NCI-H2227 (cell line): ENCODE results near the gene FTSJ1.

ENCODE experiments used
- DNase-seq: peaks from one replicate; lab custom pipeline; 2025; ENCODE audit not compliant: unreplicated experiment; lab: John Stamatoyannopoulos, UW

The FTSJ1 gene

GRCh38 chrX:48470110-48470832 is 5.7 kb upstream of the FTSJ1 start, which contains the start of gene SLC38A5:
TSS of gene SLC38A5 (minus strand) at chrX:48470260. CDS start at chrX:48467924, 2,336 bp downstream.
- no peak for DNase-seq

- no peak for DNase-seq
These were observed 5.2 kb upstream of the FTSJ1 start for GRCh38 chrX:48470833-48471118.

DNA sequence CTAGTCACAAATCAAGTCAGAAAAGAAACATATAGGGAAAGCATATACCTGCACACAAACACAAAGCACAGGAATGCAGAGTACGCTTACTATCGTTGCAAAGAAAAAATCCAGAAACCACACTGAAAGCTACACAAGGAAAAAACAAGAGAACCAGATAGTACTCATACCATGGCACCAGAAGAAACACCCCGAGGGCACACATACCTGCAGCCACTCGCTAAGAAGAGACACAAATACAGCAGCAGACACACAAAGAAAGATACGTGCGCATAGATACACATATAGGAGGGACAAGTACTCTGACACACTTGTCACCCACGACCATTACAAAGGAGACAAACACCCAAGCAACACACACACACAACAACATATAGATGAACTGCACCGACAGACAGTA is 4.5 kb upstream of the FTSJ1 start:
- DNase-seq = no peak

DNA sequence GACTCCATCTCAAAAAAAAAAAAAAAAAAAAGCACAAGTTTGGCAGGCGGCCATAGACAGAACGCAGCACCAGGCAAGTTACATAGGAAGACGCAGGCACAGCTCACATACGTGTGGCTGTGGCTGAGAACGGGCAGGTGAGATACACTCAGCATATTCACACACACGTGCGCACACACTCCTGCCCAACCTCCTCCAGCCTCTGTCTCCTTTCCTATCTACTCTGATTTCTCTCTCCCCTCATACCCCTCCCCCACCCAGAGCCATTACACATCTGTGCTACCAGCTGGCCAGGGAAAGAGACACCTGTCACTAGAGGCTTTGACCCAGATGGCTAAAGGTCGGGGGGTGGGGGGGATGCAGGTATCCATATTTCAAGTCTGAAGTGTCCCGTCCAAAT is 3.8 kb upstream of the FTSJ1 start:
- no peak for DNase-seq

DNA sequence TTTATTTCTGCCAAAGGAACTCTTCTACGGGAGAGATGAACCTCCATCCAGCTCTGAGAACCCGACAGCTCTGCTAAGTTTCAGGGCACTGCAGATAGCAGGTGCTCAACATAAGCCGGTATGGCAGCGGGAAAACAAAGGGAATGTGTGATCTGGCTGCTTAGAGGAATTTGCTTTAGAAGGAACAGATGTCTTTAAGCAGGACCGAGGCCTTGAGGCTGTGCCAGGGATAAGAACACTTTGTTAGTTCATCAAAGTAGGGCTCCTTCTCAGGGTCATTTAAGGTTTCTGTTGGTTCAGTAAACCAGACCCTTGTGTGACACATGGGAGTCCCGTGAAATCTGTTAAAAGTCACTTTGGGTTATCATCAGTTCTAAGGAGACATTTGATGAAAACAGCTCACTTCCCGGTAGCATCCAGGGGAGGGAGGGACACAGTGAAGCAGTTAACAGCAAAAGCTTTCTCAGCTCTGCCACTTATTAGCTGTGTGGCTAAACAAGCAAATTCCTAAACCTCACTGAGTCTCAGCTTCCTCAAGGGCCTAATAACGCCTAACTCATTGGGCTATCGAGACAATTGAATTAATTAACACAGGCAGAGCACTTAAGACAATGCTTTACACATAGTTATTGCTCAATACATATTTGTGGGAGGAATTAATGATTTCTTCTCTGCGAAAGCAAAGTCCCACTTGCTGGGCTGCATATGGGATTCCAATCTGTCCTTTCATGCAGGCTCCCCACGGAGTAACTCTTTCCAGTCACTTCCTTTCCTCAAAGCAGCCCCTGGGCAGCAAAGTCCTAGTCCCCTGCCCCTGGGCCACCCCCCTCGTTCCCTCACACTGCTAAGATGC is 2.9 kb upstream of the FTSJ1 start:
- DNase-seq = no peak

GRCh38 chrX:48473704-48473990 is 2.4 kb upstream of the FTSJ1 start:
- no peak for DNase-seq

DNA sequence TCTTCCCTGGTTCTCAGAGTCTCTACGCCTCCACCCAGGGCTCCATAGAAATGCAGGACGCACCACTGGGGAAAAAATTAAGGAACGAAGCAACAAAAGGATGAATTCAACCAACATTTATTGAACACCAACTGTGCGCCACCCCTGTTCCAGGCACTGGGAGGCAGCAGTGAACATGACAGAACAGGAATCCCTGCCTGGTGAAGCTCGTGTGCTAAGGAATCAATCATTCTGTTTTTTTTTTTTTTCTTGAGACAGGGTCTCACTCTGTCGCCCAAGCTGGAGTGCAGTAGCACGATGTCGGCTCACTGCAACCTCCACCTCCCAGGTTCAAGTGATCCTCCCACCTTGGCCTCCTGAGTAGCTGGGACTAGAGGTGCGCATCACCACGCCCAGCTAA is 1.9 kb upstream of the FTSJ1 start:
- no peak for DNase-seq

- no peak for DNase-seq
These were observed 1.4 kb upstream of the FTSJ1 start for GRCh38 chrX:48474581-48474980.

GRCh38 chrX:48475296-48475695 is 703 bp upstream of the FTSJ1 start:
- peak; percentile 46 for DNase-seq

DNA sequence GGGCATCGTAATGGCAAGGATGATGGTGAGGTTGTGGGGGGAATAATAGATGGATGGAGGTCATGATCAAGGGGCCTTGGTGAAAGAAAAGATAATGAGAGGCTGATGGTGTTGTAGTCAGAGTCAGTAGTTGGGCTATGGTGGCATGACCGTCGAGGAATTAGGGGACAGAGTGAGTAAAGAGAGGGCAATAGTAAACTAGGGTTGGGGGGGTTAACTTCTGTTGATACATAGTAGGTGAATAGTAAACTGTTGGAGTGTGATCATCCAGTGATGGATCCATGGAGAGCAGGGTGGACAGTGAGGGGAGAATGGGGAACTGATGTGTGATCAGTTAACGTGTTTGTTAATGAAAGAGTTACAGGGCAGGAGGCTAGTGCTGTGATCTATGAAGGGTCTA is 920 bp downstream of the FTSJ1 start:
- no peak for DNase-seq

DNA sequence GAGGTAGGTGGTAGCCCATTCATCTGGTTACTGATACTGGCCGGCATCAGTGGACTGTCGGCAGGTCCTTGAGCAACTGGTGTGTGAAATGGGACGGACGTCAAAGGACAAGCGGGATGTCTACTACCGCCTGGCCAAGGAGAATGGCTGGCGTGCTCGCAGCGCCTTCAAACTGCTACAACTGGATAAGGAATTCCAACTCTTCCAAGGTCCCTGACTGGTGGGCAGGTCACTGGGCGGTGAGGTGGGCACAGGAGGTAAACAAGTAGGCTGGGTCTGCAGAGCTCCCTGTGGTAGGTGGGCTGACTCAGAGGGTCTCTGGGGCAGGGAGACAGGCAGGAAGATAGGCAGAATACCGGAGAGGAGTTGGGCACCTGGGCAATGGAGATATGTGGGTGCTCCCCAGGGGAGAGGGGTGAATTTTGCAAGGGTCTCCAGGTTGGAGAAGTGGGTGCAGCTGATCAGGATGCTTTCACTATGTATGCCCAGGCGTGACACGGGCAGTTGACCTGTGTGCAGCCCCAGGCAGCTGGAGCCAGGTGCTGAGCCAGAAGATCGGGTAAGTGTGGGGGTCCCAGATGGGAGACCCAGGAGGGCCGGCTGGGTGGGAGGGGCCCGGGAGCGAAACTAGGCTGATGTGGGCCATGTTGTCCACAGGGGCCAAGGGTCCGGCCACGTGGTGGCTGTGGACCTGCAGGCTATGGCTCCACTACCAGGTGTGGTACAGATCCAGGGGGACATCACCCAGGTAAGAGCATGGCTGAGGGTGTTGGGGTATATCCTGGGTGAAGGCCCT is 2.2 kb downstream of the FTSJ1 start:
- DNase-seq = no peak

DNA sequence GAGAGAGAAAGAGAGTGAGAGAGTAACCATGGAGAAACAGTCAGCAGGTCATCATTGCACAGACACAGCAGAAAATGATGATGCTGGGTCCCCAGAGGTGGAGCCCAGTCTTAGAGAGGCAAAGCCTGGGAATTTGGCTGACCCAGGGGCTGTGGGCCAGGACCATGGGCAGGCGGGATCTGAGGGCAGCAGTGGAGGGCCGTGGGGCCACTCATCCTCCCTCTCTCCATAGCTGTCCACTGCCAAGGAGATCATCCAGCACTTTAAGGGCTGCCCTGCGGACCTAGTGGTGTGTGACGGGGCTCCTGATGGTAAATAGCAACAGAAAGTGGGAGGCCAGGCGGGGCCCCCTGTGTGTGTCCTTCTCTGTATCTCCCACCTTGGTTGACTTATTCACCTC is 2.8 kb downstream of the FTSJ1 start:
- DNase-seq = no peak

DNA sequence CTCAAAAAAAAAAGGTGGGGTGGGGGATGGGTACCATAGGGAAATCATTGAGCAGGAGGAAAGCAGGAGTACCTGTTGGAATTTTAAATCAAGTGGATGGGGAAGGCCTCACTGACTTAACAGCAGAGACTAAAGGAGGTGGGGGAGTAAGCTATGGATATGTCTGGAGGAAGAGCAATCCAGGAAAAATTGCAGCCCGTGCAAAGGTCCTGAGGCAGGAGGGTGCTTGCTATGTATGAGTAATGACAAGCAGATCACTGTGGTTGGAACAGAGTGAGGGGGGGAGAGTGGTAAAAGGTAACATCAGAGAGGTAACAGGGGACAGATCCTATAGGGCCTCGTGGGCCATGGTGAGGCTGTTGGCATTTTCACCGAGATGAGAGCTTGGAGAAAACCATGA is 4.1 kb downstream of the FTSJ1 start:
- no peak for DNase-seq

GRCh38 chrX:48480583-48480982 is 4.6 kb downstream of the FTSJ1 start:
- DNase-seq = no peak

DNA sequence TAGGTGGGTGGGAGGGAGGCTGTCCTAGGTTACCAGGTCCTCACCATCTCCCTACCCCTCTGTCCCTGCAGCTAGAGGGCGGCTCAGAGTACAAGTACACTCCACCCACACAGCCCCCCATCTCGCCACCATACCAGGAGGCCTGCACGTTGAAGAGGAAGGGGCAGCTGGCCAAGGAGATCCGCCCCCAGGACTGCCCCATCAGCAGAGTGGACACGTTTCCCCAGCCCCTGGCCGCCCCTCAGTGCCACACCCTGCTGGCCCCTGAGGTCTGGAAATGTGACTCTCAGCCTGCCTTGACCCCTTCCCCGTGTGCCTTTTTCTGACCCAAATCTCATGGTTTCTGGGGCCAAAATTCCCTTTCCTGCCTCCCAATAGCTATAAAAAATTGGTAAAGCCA is 6.5 kb downstream of the FTSJ1 start:
- no peak for DNase-seq

DNA sequence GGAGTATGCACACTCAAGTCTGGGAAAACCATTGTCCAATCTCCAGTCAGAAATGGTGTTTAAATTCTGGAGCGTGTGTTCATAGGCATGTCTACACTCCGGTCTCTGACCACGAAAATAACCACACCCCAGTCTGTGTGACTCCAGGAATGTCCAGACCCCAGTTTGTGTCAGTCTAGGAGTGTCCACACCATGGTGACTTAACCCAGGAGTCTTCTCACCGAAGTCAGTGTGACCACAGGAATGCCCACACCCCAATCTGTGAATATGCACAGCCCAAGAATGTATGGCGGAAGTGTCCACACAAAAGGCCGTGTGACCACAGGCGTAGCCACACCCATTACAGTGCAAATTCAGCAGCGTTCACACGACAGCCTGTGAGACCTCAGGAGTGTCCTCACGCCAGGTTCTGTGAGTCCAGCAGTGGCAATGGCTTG is 11.4 kb downstream of the FTSJ1 start:
- no peak for DNase-seq

- DNase-seq = no peak
These were observed 12.0 kb downstream of the FTSJ1 start for GRCh38 chrX:48488034-48488433.

- DNase-seq = no peak
These were observed 13.3 kb downstream of the FTSJ1 start for GRCh38 chrX:48489296-48489695.

DNA sequence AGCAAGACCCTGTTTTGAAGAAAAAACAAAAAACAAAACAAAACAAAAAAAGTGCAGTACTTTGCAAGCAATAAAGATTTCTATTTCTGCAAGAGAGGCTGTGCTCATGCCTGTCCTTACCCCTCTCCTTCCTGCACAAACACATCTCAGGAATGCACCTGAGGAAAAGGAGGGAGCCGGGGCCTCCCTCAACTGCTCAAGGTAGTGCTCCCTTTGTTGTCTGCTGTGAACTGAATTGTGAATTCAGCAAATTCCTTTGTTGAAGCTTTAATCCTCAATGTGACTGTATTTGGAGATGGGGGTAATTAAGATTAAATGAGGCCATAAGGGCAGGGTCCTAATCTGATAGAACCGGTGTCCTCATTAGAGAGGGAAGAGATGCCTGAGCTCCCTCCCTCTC is 13.9 kb downstream of the FTSJ1 start:
- DNase-seq = no peak

DNA sequence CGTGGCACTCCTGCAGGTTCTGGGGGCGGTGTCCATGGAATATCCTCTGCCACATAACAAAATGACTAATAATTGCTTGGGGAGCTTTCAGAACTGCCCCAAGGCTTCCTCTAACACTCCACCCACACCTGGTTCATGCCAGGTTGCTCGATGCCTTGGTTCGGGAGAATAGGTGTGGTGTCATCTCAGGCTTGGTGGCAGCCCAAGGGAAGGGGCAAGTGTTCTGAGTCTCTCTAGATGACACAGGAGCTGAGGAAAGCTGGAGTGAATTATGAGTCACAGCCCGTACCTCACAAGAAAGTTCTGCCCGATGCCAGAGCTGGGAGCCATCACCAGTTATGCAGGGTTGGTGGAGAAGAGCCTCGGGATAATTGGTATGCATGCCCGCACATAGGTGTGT is 14.7 kb downstream of the FTSJ1 start:
- no peak for DNase-seq

- DNase-seq = no peak
These were observed 15.8 kb downstream of the FTSJ1 start for GRCh38 chrX:48491809-48492208.

GRCh38 chrX:48492293-48492910 is 16.4 kb downstream of the FTSJ1 start:
- DNase-seq = no peak
